Activated naive CD4-positive, alpha-beta T cell treated with anti-CD3 and anti-CD28 coated beads, Interleukin-2, amount 50 U/mL, for 24 hours (primary cell): ENCODE results near the gene PRKACA.
A peak's percentile ranks its signal among the peaks of the same experiment; 100 is the strongest.

Experiments
- H3K27ac Mint-ChIP-seq: one replicate; pipeline ENCODE4 v1.8.0; 2021; ENCODE audit warnings: mild to moderate bottlenecking, mixed read lengths
- H3K27me3 Mint-ChIP-seq: one replicate; pipeline ENCODE4 v1.8.0; 2021; ENCODE audit warnings: mixed read lengths
- H3K36me3 Mint-ChIP-seq: one replicate; pipeline ENCODE4 v1.8.0; 2021; ENCODE audit warnings: mixed read lengths
- H3K4me1 Mint-ChIP-seq: one replicate; pipeline ENCODE4 v1.8.0; 2021; ENCODE audit warnings: mixed read lengths
- H3K4me3 Mint-ChIP-seq: one replicate; pipeline ENCODE4 v1.8.0; 2021; ENCODE audit warnings: mild to moderate bottlenecking, mixed read lengths
- H3K9me3 Mint-ChIP-seq: one replicate; pipeline ENCODE4 v1.8.0; 2021; ENCODE audit warnings: mixed read lengths

PRKACA gene

GRCh38 chr19:14112809-14113385 lies 4.7 kb downstream of the PRKACA start:
- Mint-ChIP-seq H3K27ac (peak overlapping the region; percentile 59), H3K36me3 (no peaks in the 10 kb centered on the region), H3K9me3 (no peaks in the 10 kb centered on the region), H3K4me1 (peaks cover 47% of the 10 kb centered on the region), H3K4me3 (no peak overlapping the region), H3K27me3 (no peaks in the 10 kb centered on the region)

- H3K4me1 Mint-ChIP-seq, result peaks cover 47% of the 10 kb centered on the region
- no peaks in the 10 kb centered on the region for H3K36me3 Mint-ChIP-seq
- H3K4me3 Mint-ChIP-seq, result no peak overlapping the region
- no peaks in the 10 kb centered on the region for H3K27me3 Mint-ChIP-seq
- no peaks in the 10 kb centered on the region for H3K9me3 Mint-ChIP-seq
- H3K27ac Mint-ChIP-seq, result no peak overlapping the region
Observed at GRCh38 chr19:14112051-14112808, 5.3 kb downstream of the PRKACA start.

GRCh38 chr19:14111486-14111885 lies 6.1 kb downstream of the PRKACA start:
- H3K27ac Mint-ChIP-seq, result no peak overlapping the region
- H3K4me3 Mint-ChIP-seq, result no peak overlapping the region
- no peaks in the 10 kb centered on the region for H3K9me3 Mint-ChIP-seq
- H3K4me1 Mint-ChIP-seq, result peaks cover 44% of the 10 kb centered on the region
- no peaks in the 10 kb centered on the region for H3K36me3 Mint-ChIP-seq
- no peaks in the 10 kb centered on the region for H3K27me3 Mint-ChIP-seq

- no peak overlapping the region for H3K4me3 Mint-ChIP-seq
- H3K4me1 Mint-ChIP-seq, result peaks cover 36% of the 10 kb centered on the region
- H3K36me3 Mint-ChIP-seq, result no peaks in the 10 kb centered on the region
- no peaks in the 10 kb centered on the region for H3K27me3 Mint-ChIP-seq
- H3K27ac Mint-ChIP-seq, result no peak overlapping the region
- no peaks in the 10 kb centered on the region for H3K9me3 Mint-ChIP-seq
Observed at GRCh38 chr19:14110650-14111049, 6.9 kb downstream of the PRKACA start.

GRCh38 chr19:14107581-14108461 lies 9.7 kb downstream of the PRKACA start:
- H3K4me1 Mint-ChIP-seq, result peaks cover 14% of the 10 kb centered on the region
- H3K36me3 Mint-ChIP-seq, result no peaks in the 10 kb centered on the region
- no peaks in the 10 kb centered on the region for H3K9me3 Mint-ChIP-seq
- peak overlapping the region; percentile 41 for H3K27ac Mint-ChIP-seq
- H3K27me3 Mint-ChIP-seq, result no peaks in the 10 kb centered on the region
- H3K4me3 Mint-ChIP-seq, result no peak overlapping the region

- no peak overlapping the region for H3K4me3 Mint-ChIP-seq
- peaks cover 8% of the 10 kb centered on the region for H3K4me1 Mint-ChIP-seq
Observed at GRCh38 chr19:14106840-14107239, 10.7 kb downstream of the PRKACA start.

GRCh38 chr19:14105680-14106079 lies 11.9 kb downstream of the PRKACA start:
- Mint-ChIP-seq H3K9me3 (no peaks in the 10 kb centered on the region), H3K36me3 (peaks cover 1% of the 10 kb centered on the region), H3K4me1 (peaks cover 3% of the 10 kb centered on the region), H3K27me3 (no peaks in the 10 kb centered on the region), H3K4me3 (no peak overlapping the region), H3K27ac (no peak overlapping the region)

More at GRCh38 chr19:14106840-14107239, 10.7 kb downstream of the PRKACA start:
- H3K27ac Mint-ChIP-seq, result no peak overlapping the region
- H3K27me3 Mint-ChIP-seq, result no peaks in the 10 kb centered on the region
- no peaks in the 10 kb centered on the region for H3K36me3 Mint-ChIP-seq
- no peaks in the 10 kb centered on the region for H3K9me3 Mint-ChIP-seq

GRCh38 chr19:14103310-14103709 lies 14.3 kb downstream of the PRKACA start:
- H3K27ac Mint-ChIP-seq, result no peak overlapping the region
- H3K4me1 Mint-ChIP-seq, result no peaks in the 10 kb centered on the region
- H3K9me3 Mint-ChIP-seq, result no peaks in the 10 kb centered on the region
- H3K27me3 Mint-ChIP-seq, result no peaks in the 10 kb centered on the region
- peaks cover 2% of the 10 kb centered on the region for H3K36me3 Mint-ChIP-seq
- H3K4me3 Mint-ChIP-seq, result no peak overlapping the region

GRCh38 chr19:14102756-14103155 lies 14.8 kb downstream of the PRKACA start:
- Mint-ChIP-seq H3K4me3 (no peak overlapping the region), H3K36me3 (peaks cover 2% of the 10 kb centered on the region), H3K27me3 (no peaks in the 10 kb centered on the region), H3K4me1 (no peaks in the 10 kb centered on the region), H3K27ac (no peak overlapping the region), H3K9me3 (no peaks in the 10 kb centered on the region)

- Mint-ChIP-seq H3K27me3 (no peaks in the 10 kb centered on the region), H3K9me3 (no peaks in the 10 kb centered on the region), H3K27ac (no peak overlapping the region), H3K36me3 (peaks cover 2% of the 10 kb centered on the region), H3K4me3 (no peak overlapping the region), H3K4me1 (no peaks in the 10 kb centered on the region)
Observed at GRCh38 chr19:14102102-14102696, 15.4 kb downstream of the PRKACA start.

GRCh38 chr19:14101003-14101545 lies 16.5 kb downstream of the PRKACA start:
- H3K27me3 Mint-ChIP-seq, result no peaks in the 10 kb centered on the region
- no peaks in the 10 kb centered on the region for H3K4me1 Mint-ChIP-seq
- H3K4me3 Mint-ChIP-seq, result no peak overlapping the region
- peaks cover 4% of the 10 kb centered on the region for H3K36me3 Mint-ChIP-seq
- no peaks in the 10 kb centered on the region for H3K9me3 Mint-ChIP-seq
- peak overlapping the region; percentile 46 for H3K27ac Mint-ChIP-seq

- Mint-ChIP-seq H3K9me3 (no peaks in the 10 kb centered on the region), H3K27ac (no peak overlapping the region), H3K4me3 (no peak overlapping the region), H3K4me1 (peaks cover 4% of the 10 kb centered on the region), H3K27me3 (no peaks in the 10 kb centered on the region), H3K36me3 (peaks cover 7% of the 10 kb centered on the region)
Observed at GRCh38 chr19:14097532-14098151, 19.9 kb downstream of the PRKACA start.

GRCh38 chr19:14096272-14096992 lies 21.1 kb downstream of the PRKACA start:
- Mint-ChIP-seq H3K27me3 (no peaks in the 10 kb centered on the region), H3K9me3 (no peaks in the 10 kb centered on the region), H3K4me3 (no peak overlapping the region), H3K27ac (peak overlapping the region; percentile 86), H3K36me3 (peaks cover 7% of the 10 kb centered on the region), H3K4me1 (peaks cover 12% of the 10 kb centered on the region)

- no peak overlapping the region for H3K4me3 Mint-ChIP-seq
- peaks cover 6% of the 10 kb centered on the region for H3K36me3 Mint-ChIP-seq
- no peaks in the 10 kb centered on the region for H3K27me3 Mint-ChIP-seq
- peak overlapping the region; percentile 13 for H3K27ac Mint-ChIP-seq
- H3K4me1 Mint-ChIP-seq, result peaks cover 14% of the 10 kb centered on the region
- no peaks in the 10 kb centered on the region for H3K9me3 Mint-ChIP-seq
Observed at GRCh38 chr19:14094854-14095253, 22.7 kb downstream of the PRKACA start.
